GM19397 (cell line): Measurements from ENCODE around the gene GPRC5A.
A peak's percentile ranks its signal among the peaks of the same experiment; 100 is the strongest.

Source experiments
- ATAC-seq: cut with Tn5 transposase; IDR thresholded peaks from one replicate; pipeline ENCODE4 v1.9.1; 2021; ENCODE audit warnings: mild to moderate bottlenecking, moderate library complexity; ENCODE audit not compliant: unreplicated experiment

GPRC5A gene

GRCh38 chr12:12909228-12909994 lies 18.0 kb downstream of the GPRC5A start:
- ATAC-seq = peak; percentile 57

GRCh38 chr12:12909995-12910420 lies 18.6 kb downstream of the GPRC5A start:
- no peak for ATAC-seq

- no peak for ATAC-seq
These were observed 21.3 kb downstream of the GPRC5A start for GRCh38 chr12:12912711-12913110.

- no peak for ATAC-seq
These were observed 24.3 kb downstream of the GPRC5A start for GRCh38 chr12:12915656-12916055.

DNA sequence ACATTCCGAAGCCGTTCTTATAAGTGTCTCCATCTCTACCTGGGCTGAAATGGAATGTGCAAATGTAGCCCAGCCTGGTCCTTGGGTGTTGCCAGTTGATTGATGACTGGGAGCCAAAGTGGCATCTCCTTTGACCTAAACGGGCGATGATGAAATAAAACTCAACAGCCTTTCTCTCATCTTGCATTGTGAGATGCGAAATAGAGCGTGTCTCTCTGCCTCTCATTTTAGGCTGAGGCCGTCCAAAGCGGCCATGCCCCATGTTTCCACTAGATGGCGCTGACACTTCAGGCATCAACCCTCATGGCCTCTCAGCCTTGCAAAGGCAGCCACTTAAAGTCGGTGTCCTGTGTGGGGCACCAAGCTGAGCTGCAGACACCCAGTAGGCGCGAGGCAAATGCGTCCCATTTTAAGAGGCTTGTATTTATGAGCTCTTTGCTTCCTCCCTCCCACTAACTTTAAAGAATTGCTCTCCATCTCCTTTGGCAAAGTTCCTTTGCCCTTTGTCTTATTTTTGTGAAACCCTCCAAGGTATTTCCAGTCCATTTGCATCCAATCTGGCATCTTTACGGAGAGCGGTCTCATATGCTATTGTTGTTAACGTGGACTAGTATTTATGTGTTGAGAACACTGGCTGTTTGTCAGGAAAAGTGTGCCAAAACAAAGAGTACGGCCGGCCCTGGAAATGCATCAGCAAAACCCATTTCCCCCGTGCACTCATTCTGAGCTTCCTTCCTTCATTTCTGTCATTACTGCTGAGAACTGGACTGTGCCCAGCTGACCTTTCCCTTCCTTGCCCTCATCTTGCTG lies 25.0 kb downstream of the GPRC5A start:
- peak; percentile 89 for ATAC-seq

- ATAC-seq = no peak
These were observed 26.2 kb downstream of the GPRC5A start for GRCh38 chr12:12917517-12917916.

DNA sequence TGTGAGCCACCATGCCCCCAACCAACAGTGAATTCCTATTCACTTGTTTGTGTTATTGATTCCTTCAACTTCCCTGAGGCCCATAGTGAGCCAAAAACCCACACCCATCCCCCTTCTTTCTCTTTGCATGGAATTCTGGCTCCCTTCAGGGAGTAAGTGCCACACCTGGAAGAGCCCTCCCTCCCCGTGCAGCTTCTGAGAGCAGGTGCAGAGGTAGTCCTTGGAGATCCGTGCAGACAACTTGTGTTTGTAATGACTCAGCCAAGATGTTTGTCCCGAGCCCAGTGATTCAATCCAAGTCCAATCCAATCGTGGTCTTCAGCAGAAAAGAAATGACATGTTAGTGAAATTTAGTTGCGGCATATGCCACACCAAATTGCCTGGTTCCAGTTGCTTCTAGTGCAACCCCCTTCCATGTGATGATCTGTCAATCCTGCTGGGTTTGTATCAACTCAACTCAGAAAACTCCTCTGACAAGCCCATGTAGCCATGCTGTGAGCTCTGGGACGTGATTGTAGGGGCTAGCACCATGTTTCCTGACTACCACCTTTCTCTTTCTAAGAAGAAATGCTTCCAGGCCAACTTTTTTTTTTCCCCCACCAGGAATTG lies 27.5 kb downstream of the GPRC5A start:
- ATAC-seq = no peak

DNA sequence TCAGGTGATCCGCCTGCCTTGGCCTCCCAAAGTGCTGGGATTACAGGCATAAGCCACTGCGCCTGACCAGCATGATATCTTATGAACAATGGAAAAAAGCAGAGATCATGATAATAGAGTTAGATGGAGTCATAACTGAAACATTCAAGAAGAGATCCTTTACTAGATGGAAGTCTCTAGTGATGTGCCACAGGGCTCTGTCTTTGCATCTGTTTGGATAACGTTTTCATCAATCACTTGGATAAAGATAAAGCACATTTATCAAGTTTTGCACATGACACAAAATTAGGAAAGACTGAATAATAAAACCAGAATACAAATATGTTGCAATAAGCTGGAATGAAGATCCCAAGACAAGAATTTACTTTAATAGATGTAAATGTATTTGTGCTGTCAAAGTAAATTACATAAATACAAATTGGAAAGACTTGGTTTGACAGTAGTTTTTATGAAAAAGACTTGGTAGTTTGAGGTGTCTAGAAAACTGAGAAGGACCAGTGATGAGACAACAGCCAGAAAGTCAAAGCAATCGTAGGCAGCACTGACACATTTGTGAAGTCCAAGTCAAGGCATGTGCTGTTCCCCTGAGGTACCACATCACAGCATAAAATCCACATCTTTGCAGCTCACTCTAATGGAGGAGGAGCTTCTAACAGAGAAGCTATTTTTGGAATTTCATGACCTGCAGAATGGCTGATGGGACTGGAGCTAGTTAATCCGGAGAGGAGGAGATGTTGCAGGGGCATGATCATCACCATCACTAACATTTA lies 28.5 kb downstream of the GPRC5A start:
- no peak for ATAC-seq

DNA sequence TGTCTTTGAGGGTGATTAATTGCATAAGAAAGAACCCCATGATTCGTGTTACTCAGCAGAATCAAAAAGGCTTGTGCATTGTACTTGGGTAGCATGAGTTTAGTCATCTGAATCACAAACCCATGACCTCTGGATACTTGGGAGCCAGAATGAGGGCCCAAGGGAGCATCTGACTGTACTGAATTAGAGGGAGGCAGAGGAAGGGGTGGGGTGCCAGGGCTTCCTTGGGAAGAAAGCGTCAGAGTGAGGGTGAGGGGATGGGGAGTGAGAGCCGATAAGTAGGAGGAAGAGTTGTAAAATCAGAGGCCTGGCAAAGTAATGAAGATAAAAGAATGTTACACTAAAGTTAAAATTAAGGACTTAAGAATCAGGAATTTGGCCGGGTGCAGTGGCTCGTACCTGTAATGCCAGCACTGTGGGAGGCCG lies 30.8 kb downstream of the GPRC5A start:
- no peak for ATAC-seq

DNA sequence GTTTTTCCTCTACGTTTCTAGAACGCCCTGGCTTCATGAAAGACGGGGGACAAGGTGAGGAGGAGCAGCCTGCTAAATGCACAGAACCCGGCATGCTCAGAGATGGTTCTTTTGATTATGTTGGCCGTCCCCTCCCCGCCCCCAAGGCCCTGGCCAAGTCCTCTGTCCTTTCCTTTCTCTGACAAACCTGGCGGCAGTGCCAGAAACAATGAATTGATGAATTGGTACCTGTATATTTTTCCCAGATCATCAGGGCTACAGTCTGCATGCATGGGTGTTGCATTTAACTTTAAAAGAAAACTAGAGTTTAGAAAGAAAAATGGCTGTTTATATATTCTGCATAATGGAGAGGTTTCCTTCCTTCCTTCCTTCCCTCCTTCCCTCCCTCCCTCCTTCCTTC lies 31.6 kb downstream of the GPRC5A start:
- ATAC-seq = no peak

- no peak for ATAC-seq
These were observed 32.8 kb downstream of the GPRC5A start for GRCh38 chr12:12924169-12924568.

GRCh38 chr12:12925388-12925787 lies 34.0 kb downstream of the GPRC5A start:
- ATAC-seq = no peak

GRCh38 chr12:12926571-12927071 lies 35.3 kb downstream of the GPRC5A start:
- no peak for ATAC-seq

DNA sequence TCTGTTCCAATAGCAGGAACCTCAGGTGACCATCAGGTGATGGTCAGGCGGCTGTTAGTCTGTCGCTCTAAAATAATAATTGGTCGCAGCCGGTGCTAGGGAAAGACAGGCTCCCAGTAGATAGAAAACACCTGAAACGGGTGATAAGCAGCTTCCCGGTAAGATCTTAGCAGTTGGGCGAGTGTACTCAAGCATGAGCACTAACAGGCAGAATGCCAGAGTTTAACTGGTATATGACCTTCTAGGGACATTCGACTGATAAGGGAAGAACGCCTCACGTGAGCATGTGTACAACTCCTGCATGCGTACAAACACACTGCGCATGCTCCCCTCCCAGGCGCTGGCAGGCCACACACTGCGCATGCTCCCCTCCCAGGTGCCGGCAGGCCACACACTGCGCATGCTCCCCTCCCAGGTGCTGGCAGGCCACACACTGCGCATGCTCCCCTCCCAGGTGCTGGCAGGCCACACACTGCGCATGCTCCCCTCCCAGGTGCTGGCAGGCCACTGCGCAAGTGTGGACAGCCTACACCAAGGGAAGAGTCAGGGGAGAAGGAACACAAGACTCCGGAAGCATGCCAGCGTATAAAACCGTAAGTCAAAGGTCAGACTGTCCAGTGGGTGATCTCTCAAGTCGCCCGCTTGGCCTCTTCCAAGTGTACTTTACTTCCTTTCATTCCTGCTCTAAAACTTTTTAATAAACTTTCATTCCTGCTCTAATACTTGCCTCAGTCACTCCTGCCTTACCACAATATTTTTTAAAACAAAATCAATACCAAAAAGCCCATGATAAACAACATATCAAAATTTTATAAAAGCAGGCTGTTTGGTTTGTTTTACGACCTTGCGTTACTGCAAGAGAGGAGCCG lies 36.1 kb downstream of the GPRC5A start:
- no peak for ATAC-seq

DNA sequence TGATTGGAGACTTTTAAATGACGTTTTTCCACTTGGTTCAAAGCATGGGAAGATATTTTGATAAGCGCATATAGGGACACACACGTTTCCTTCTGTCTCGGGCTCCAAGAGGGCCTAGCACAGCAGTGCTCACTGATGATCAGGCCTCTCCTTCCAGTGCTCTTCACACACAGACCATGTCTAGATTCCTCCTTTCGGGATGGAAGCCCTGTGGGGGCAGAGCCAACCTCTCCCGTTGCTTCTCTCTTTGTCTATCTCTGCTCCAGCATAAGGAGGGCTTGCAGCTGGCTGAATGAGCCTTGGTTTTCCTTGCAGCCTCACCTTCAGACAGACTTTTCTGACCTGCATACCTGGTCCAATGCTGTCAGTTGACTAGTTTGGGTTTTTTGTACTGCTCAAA lies 38.3 kb downstream of the GPRC5A start:
- no peak for ATAC-seq

DNA sequence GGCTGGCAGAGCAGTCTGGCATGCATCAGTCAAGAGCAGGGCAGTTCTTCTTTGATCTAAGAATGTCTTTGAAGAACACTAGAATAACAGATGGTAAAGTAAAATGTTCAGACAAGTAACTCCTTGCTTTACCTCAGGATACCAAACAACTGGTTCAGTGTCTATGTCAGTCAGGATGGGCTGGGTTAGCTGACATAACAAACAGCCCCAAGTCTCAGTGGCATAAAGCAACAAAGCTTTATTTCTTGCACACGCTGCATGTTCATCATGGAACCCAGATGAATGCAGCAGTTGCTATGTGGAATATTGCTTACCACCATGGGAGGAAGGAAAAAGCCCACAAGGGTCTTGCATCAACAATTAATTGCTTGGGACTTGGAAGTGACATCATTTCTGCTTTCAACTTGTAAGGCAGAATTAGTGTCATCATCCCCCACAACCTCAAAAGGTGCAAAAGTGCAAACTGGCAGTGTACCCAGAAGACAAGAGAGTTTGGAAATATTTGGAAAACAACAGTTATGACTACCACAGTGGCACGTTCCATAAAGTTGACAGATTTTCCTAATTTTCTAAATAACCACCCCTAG lies 39.4 kb downstream of the GPRC5A start:
- ATAC-seq = no peak

DNA sequence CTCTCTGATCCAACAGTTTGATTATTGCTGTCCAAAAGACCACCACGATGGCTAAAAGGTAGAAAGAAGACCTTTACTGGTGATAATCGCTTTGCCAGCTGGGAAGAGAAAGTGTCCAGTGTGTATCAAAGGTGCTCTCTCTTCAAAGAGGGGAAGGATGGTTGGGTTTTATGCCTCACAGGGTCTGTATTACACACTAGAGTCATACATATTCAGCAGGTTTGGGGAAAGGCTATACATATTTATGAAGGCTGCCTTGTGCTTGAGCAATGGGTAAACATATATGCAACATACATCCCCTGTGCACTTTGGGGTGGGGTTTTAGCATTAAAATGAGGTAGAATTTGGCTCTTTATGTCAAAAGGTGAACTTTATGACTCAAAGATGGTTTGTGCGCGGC lies 42.4 kb downstream of the GPRC5A start:
- no peak for ATAC-seq

DNA sequence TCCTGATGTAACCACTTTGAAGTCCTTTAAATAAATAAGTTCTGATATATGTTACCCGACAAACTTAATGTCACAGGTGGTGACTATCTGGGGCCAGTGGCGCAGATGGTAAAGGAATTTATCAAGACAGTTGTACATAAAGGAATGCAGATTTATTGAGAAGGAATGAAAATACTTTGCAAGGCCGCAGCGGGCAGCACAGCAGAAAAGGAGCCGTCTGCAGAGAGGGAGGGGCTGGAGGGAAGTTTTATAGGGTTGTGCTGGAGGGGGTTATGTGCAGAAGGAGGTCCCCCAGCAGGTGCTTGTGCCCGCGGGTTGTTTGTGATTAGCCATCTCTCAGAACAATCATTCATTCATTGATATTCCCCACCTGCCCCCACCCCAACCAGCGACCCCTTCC lies 43.2 kb downstream of the GPRC5A start:
- ATAC-seq = no peak

DNA sequence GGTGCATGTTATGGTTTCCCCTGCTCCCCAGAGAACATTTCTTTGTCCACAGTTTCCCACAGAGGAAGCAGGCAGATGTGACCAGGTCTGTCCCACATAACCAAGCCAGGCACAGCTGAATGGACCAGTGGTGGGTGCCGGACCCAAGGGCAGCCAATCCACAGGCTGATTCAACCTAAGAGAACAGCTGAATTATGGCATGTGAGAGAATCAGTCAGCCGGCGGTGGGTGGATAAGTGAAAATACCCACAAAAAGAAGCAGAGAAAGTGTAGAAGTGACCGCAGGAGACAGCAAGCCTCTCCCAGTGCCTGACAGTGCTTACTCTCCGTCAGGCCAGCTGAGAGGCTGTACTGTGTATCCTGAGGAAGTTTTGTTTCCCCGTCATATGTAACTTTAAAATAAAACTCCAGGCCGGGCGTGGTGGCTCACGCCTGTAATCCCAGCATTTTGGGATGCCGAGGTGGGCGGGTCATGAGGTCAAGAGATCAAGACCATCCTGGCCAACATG lies 45.7 kb downstream of the GPRC5A start:
- ATAC-seq = no peak
